ENCODE data around the gene FGFRL1.
"Not testable (repeated sequence)": the region's sequence is repeated elsewhere in the genome, so short reads cannot be mapped to it uniquely, and the experiment has no call there.

Gene FGFRL1

GRCh38 chr4:973431-974397 is 37.7 kb upstream of the FGFRL1 start, which contains the start of gene DGKQ:
Gene DGKQ, minus strand, starts transcription at chr4:973569. Its CDS starts 87 bp downstream, at chr4:973482.
- DNase-seq: peak; percentile 84 to 87

- DNase-seq: no peak
These were observed 36.8 kb upstream of the FGFRL1 start for GRCh38 chr4:974668-975067.

GRCh38 chr4:976016-976415 is 35.4 kb upstream of the FGFRL1 start:
- DNase-seq: not testable (repeated sequence)

- no peak for DNase-seq
These were observed 32.3 kb upstream of the FGFRL1 start for GRCh38 chr4:978957-979701.

GRCh38 chr4:982291-982690 is 29.1 kb upstream of the FGFRL1 start:
- DNase-seq: no peak

- no peak for DNase-seq
These were observed 28.6 kb upstream of the FGFRL1 start for GRCh38 chr4:982814-983213.

- no peak for DNase-seq
These were observed 26.9 kb upstream of the FGFRL1 start for GRCh38 chr4:984336-985054.

- DNase-seq: no peak
These were observed 26.1 kb upstream of the FGFRL1 start for GRCh38 chr4:985123-985830.

GRCh38 chr4:986428-986878 is 25.0 kb upstream of the FGFRL1 start:
- DNase-seq: no peak

- peak; percentile 49 to 83 for DNase-seq
These were observed 24.4 kb upstream of the FGFRL1 start, which contains the start of gene IDUA for GRCh38 chr4:986879-987623. Gene IDUA, plus strand, starts transcription at chr4:987044. Its CDS starts 41 bp downstream, at chr4:987085.

GRCh38 chr4:987624-988513 is 23.6 kb upstream of the FGFRL1 start:
- DNase-seq: no peak

GRCh38 chr4:988726-989721 is 22.4 kb upstream of the FGFRL1 start:
- DNase-seq: no peak

- DNase-seq: no peak
These were observed 21.5 kb upstream of the FGFRL1 start for GRCh38 chr4:989722-990471.

GRCh38 chr4:990746-991367 is 20.6 kb upstream of the FGFRL1 start:
- DNase-seq: no peak

- no peak for DNase-seq
These were observed 19.8 kb upstream of the FGFRL1 start for GRCh38 chr4:991451-992296.

- no peak for DNase-seq
These were observed 18.9 kb upstream of the FGFRL1 start for GRCh38 chr4:992297-993110.
